A549 (cell line): Measurements from ENCODE around the gene PDCD6IP.

ENCODE experiments used
- BHLHE40 ChIP-seq: IDR thresholded peaks from 2 replicates; pipeline ENCODE4 v1.6.1; 2012; ENCODE audit warnings: low read depth, low read length, inconsistent platforms
- CHD2 ChIP-seq: fragments of 150-350 bp; IDR thresholded peaks from 2 replicates; pipeline ENCODE4 v1.6.1; 2014; ENCODE audit warnings: low read length; ENCODE audit not compliant: partially characterized antibody
- HOXB13 ChIP-seq: fragments of 250-450 bp; sonication (Bioruptor Pico); IDR thresholded peaks from 2 replicates; pipeline ENCODE4 v1.5.0; 2020; ENCODE audit warnings: low read depth, mild to moderate bottlenecking, moderate library complexity
- JUN ChIP-seq, 2 experiments: fragments of >200 bp; sonication (Bioruptor Twin); formaldehyde crosslinking; IDR thresholded peaks; 2 replicates in 1 of 2; 3 replicates in 1 of 2; pipeline ENCODE4 v1.6.1; 2016 to 2017
- ZFP36 ChIP-seq: fragments of 450-650 bp; IDR thresholded peaks from 2 replicates; pipeline ENCODE4 v1.6.1; 2014; ENCODE audit warnings: borderline replicate concordance; ENCODE audit not compliant: partially characterized antibody
- TF ChIP-seq, protein P1 (sequence below): IDR thresholded peaks from 2 replicates; pipeline ENCODE4 v1.6.1; 2012; ENCODE audit warnings: low read depth, borderline replicate concordance
- TF ChIP-seq, protein P2 (sequence below): fragments of >200 bp; sonication (Bioruptor Twin); formaldehyde crosslinking; IDR thresholded peaks from 3 replicates; pipeline ENCODE4 v1.5.1; 2016
- TF ChIP-seq, protein P3 (sequence below): IDR thresholded peaks from 2 replicates; pipeline ENCODE4 v1.6.1; 2012

DNA sequence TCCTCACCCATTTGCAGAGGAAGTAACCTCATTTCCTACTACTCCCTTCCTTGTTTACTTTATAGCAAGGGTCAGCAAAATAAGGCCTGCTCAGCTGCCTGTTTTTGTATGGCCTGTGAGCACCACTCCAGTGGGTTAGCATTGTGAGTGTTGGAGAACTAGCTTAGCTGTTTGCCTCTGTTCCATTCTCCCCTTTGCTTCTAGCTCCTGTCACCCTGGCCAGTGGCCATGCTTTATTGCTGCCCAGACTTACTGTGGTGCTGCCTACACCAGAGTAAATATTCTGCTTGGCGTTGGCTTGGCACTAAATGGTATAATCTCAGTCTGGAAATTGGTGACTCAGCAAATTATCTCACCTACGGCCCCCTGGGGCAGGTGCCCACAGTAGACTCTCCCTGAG lies 8.8 kb downstream of the PDCD6IP start:
- TF ChIP-seq, protein P1, sequence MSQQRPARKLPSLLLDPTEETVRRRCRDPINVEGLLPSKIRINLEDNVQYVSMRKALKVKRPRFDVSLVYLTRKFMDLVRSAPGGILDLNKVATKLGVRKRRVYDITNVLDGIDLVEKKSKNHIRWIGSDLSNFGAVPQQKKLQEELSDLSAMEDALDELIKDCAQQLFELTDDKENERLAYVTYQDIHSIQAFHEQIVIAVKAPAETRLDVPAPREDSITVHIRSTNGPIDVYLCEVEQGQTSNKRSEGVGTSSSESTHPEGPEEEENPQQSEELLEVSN, result no peak
- TF ChIP-seq CHD2, result no peak
- no peak for TF ChIP-seq HOXB13 (CRISPR knock-in tag)
- TF ChIP-seq, protein P2, sequence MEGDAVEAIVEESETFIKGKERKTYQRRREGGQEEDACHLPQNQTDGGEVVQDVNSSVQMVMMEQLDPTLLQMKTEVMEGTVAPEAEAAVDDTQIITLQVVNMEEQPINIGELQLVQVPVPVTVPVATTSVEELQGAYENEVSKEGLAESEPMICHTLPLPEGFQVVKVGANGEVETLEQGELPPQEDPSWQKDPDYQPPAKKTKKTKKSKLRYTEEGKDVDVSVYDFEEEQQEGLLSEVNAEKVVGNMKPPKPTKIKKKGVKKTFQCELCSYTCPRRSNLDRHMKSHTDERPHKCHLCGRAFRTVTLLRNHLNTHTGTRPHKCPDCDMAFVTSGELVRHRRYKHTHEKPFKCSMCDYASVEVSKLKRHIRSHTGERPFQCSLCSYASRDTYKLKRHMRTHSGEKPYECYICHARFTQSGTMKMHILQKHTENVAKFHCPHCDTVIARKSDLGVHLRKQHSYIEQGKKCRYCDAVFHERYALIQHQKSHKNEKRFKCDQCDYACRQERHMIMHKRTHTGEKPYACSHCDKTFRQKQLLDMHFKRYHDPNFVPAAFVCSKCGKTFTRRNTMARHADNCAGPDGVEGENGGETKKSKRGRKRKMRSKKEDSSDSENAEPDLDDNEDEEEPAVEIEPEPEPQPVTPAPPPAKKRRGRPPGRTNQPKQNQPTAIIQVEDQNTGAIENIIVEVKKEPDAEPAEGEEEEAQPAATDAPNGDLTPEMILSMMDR, result no peak
- no peak for TF ChIP-seq BHLHE40
- TF ChIP-seq JUN (IDR thresholded peaks at IDR 0.05), result no peak
- TF ChIP-seq, protein P3, sequence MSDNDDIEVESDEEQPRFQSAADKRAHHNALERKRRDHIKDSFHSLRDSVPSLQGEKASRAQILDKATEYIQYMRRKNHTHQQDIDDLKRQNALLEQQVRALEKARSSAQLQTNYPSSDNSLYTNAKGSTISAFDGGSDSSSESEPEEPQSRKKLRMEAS, result no peak
- TF ChIP-seq ZFP36, result no peak
